GM23338 (cell line): ENCODE measurements around the gene DLG2. TPM values are rescaled to one million over a fixed set of nuclear protein-coding genes. Genes with fewer than 3 reads are reported as not detected.

Experiments
- ATAC-seq: fragments of 200-7000 bp; cut with Tn5 transposase; 3 replicates; pipeline ENCODE4 v1.9.1; 2020
- DNase-seq: peaks from one replicate; pipeline ENCODE4 v3.0.0-alpha.2; 2015; ENCODE audit warnings: low spot score
- H2AFZ ChIP-seq: fragments of 200-600 bp; sonication (generic); 2 replicates; pipeline ENCODE4 v1.8.0; 2016; ENCODE audit warnings: antibody characterized with exemption, mild to moderate bottlenecking, moderate library complexity
- H3F3A ChIP-seq: fragments of 200-600 bp; sonication (generic); replicated peaks from 2 replicates; pipeline ENCODE4 v1.8.0; 2017; ENCODE audit warnings: antibody characterized with exemption, mixed run types, low read depth
- H3K27ac ChIP-seq: fragments of 200-600 bp; sonication (generic); 2 replicates; pipeline ENCODE4 v1.6.1; 2016; ENCODE audit warnings: low read depth
- H3K27me3 ChIP-seq: fragments of 200-600 bp; sonication (generic); 2 replicates; pipeline ENCODE4 v1.8.0; 2016; ENCODE audit warnings: mild to moderate bottlenecking, mixed run types, moderate library complexity; ENCODE audit not compliant: insufficient read depth
- H3K36me3 ChIP-seq: fragments of 200-600 bp; sonication (generic); 2 replicates; pipeline ENCODE4 v1.8.0; 2016; ENCODE audit warnings: mild to moderate bottlenecking; ENCODE audit not compliant: insufficient read depth
- H3K4me1 ChIP-seq: fragments of 200-600 bp; sonication (generic); 2 replicates; pipeline ENCODE4 v1.8.0; 2016; ENCODE audit warnings: mild to moderate bottlenecking, moderate library complexity; ENCODE audit not compliant: insufficient read depth
- H3K4me2 ChIP-seq: fragments of 200-600 bp; sonication (generic); 2 replicates; pipeline ENCODE4 v1.7.1; 2017; ENCODE audit warnings: mixed run types
- H3K4me3 ChIP-seq: fragments of 200-600 bp; sonication (generic); 2 replicates; pipeline ENCODE4 v1.6.1; 2016; ENCODE audit warnings: mixed run types
- H3K79me2 ChIP-seq: fragments of 200-600 bp; sonication (generic); replicated peaks from 2 replicates; pipeline ENCODE4 v1.8.0; 2017; ENCODE audit warnings: mild to moderate bottlenecking; ENCODE audit not compliant: insufficient read depth
- H3K9me2 ChIP-seq: fragments of 200-600 bp; sonication (generic); 2 replicates; pipeline ENCODE4 v1.8.0; 2017; ENCODE audit not compliant: insufficient read depth
- H4K20me1 ChIP-seq: fragments of 200-600 bp; sonication (generic); replicated peaks from 2 replicates; pipeline ENCODE4 v1.8.0; 2017; ENCODE audit warnings: mild to moderate bottlenecking; ENCODE audit not compliant: insufficient read depth
- H3K27ac Mint-ChIP-seq: 2 replicates; pipeline ENCODE4 v1.8.0; 2020; ENCODE audit warnings: inconsistent platforms, mild to moderate bottlenecking, moderate library complexity, mixed read lengths
- H3K27me3 Mint-ChIP-seq: 3 replicates; pipeline ENCODE4 v1.8.0; 2022; ENCODE audit warnings: low read depth, mild to moderate bottlenecking, moderate library complexity, mixed read lengths, inconsistent platforms; ENCODE audit not compliant: insufficient read depth, poor library complexity
- H3K36me3 Mint-ChIP-seq: 3 replicates; pipeline ENCODE4 v1.8.0; 2021; ENCODE audit warnings: low read depth, mild to moderate bottlenecking, inconsistent platforms, moderate library complexity, mixed read lengths
- H3K4me1 Mint-ChIP-seq: 3 replicates; pipeline ENCODE4 v1.8.0; 2020; ENCODE audit warnings: mild to moderate bottlenecking, inconsistent platforms, mixed read lengths
- H3K4me3 Mint-ChIP-seq: 3 replicates; pipeline ENCODE4 v1.8.0; 2021; ENCODE audit warnings: moderate library complexity, mild to moderate bottlenecking, inconsistent platforms, mixed read lengths
- H3K9me3 Mint-ChIP-seq: 3 replicates; pipeline ENCODE4 v1.8.0; 2020; ENCODE audit warnings: moderate library complexity, mild to moderate bottlenecking, inconsistent platforms, mixed read lengths
- CREB1 ChIP-seq: fragments of 250-450 bp; sonication (Bioruptor Pico); IDR thresholded peaks from 2 replicates; pipeline ENCODE4 v1.5.0; 2020; ENCODE audit warnings: low read depth, mild to moderate bottlenecking, moderate library complexity
- CTCF ChIP-seq, 2 experiments: fragments of 200-600 bp in 1 of 2; sonication (generic) in 1 of 2; conservative IDR thresholded peaks; 2 replicates each; pipeline versions ENCODE4 v1.5.1 to v1.6.1; 2016 to 2017; ENCODE audit warnings: antibody characterized with exemption in 2 of 2, low read depth in 2 of 2, mild to moderate bottlenecking in 2 of 2, moderate library complexity in 1 of 2
- EZH2 ChIP-seq: fragments of 200-600 bp; sonication (generic); IDR thresholded peaks from one replicate; pipeline ENCODE4 v1.8.0; 2017; ENCODE audit warnings: antibody characterized with exemption, mild to moderate bottlenecking, low read depth; ENCODE audit not compliant: unreplicated experiment
- EZH2phosphoT487 ChIP-seq: fragments of 200-600 bp; sonication (generic); IDR thresholded peaks from one replicate; pipeline ENCODE4 v1.8.1; 2018; ENCODE audit warnings: antibody characterized with exemption; ENCODE audit not compliant: unreplicated experiment
- POLR2AphosphoS5 ChIP-seq: IDR thresholded peaks from 2 replicates; pipeline ENCODE4 v1.6.1; 2016; ENCODE audit warnings: antibody characterized with exemption, low read depth
- STAT1 ChIP-seq: IDR thresholded peaks from one replicate; pipeline ENCODE4 v1.6.1; 2016; ENCODE audit warnings: antibody characterized with exemption; ENCODE audit not compliant: unreplicated experiment
- ZNF331 ChIP-seq: fragments of 250-450 bp; sonication (Bioruptor Pico); IDR thresholded peaks from 2 replicates; pipeline ENCODE4 v1.5.0; 2020; ENCODE audit warnings: low read depth, mild to moderate bottlenecking, moderate library complexity
- polyA plus RNA-seq: library from polyadenylated mRNA; unstranded; fragments of >200 nt; fragmentation: Nextera tagmentation; extraction: Ambion mirVana; gene quantifications from 2 replicates; pipeline ENCODE4 v1.2.1, GENCODE V29; 2016
- total RNA-seq: library from RNA; depleted of rRNA; stranded (reverse); fragments of >200 nt; shearing (Covaris generic); gene quantifications from 2 replicates; pipeline ENCODE4 v1.2.3, GENCODE V29; 2014
- TF ChIP-seq, protein P1 (sequence below): IDR thresholded peaks from one replicate; pipeline ENCODE4 v1.6.1; 2018; ENCODE audit warnings: antibody characterized with exemption; ENCODE audit not compliant: unreplicated experiment

Gene DLG2
- total and polyA plus RNA-seq, 2 experiments from 2014 or later, result 19.8 to 21.5 TPM

DNA sequence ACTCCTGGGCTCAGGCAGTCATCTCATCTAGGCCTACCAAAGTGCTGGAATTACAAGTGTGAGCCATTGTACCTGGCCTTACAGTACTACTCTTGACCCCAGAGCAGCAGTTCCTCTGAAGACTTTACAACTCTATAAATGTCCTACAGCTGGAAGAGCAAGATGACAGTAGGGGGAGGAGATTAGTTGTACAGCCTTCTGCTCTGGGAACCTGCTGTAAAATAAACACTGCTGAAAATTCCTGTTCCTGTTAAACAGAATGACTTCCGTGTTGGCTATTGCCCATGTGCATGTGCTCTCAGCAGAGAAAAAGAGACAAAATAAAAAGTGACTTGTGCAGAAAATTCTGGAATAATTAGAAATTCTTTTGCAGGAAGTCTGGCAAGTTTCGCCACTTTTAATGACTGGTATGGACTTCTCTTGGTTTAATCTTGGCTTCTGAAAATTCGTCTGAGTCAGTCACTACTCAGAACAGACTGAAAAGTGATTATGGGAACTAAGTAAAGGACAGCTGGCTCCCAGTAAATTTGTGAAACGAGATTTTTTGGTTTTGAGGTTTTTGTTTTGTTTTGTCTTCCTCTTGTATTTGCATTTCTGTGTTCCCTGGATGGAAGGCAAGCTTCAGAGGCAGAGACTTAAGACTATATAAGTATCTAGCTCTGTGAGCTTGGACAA is 955.7 kb downstream of the DLG2 start:
- Histone ChIP-seq H4K20me1 (no peaks in the 10 kb centered on the region), H3K27me3 (no peaks in the 10 kb centered on the region), H3F3A (no peaks in the 10 kb centered on the region), H3K4me3 (no peak overlapping the region), H3K4me2 (no peak overlapping the region), H3K36me3 (no peaks in the 10 kb centered on the region), H3K79me2 (no peaks in the 10 kb centered on the region), H2AFZ (no peak overlapping the region), H3K4me1 (peaks cover 18% of the 10 kb centered on the region), H3K27ac (no peak overlapping the region), H3K9me2 (no peaks in the 10 kb centered on the region; the same call in 1 of the 2 replicates)
- Mint-ChIP-seq H3K36me3 (no peaks in the 10 kb centered on the region), H3K4me3 (no peak overlapping the region), H3K27ac (peak overlapping the region; percentile 76; the same call in 1 of the 2 replicates), H3K4me1 (peaks cover 38% of the 10 kb centered on the region), H3K27me3 (no peaks in the 10 kb centered on the region), H3K9me3 (no peaks in the 10 kb centered on the region)
- ATAC-seq (no peak), DNase-seq (no peak)
- TF ChIP-seq EZH2phosphoT487 (no peak), ZNF331 (CRISPR knock-in tag) (no peak), EZH2 (no peak), STAT1 (no peak), CREB1 (CRISPR knock-in tag) (no peak), CTCF (conservative IDR thresholded peaks at IDR 0.05; ENCODE audit: low read depth in 2 of 2) (no peak), POLR2AphosphoS5 (no peak)
- TF ChIP-seq, protein P1, sequence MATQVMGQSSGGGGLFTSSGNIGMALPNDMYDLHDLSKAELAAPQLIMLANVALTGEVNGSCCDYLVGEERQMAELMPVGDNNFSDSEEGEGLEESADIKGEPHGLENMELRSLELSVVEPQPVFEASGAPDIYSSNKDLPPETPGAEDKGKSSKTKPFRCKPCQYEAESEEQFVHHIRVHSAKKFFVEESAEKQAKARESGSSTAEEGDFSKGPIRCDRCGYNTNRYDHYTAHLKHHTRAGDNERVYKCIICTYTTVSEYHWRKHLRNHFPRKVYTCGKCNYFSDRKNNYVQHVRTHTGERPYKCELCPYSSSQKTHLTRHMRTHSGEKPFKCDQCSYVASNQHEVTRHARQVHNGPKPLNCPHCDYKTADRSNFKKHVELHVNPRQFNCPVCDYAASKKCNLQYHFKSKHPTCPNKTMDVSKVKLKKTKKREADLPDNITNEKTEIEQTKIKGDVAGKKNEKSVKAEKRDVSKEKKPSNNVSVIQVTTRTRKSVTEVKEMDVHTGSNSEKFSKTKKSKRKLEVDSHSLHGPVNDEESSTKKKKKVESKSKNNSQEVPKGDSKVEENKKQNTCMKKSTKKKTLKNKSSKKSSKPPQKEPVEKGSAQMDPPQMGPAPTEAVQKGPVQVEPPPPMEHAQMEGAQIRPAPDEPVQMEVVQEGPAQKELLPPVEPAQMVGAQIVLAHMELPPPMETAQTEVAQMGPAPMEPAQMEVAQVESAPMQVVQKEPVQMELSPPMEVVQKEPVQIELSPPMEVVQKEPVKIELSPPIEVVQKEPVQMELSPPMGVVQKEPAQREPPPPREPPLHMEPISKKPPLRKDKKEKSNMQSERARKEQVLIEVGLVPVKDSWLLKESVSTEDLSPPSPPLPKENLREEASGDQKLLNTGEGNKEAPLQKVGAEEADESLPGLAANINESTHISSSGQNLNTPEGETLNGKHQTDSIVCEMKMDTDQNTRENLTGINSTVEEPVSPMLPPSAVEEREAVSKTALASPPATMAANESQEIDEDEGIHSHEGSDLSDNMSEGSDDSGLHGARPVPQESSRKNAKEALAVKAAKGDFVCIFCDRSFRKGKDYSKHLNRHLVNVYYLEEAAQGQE, result no peak

DNA sequence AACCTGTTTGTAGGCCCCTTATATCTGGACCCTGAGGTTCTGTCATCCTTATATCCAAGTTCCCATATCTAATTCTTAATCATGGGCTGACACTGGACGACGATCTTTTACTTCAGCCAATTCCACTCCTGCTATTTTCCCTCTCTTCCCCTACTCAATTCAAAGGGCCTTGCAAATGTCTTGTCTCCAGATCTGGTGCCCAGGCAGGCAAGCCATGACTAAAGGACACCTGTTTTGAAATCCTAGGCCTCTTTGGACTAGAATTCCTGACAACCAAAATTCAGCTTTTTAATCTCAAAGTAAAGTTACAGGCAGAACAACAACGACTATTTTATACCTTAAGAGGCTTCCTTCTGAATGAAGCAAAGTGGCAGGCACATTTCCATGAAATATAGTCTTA is 963.4 kb downstream of the DLG2 start:
- ATAC-seq (no peak), DNase-seq (no peak)
- H3K27ac Mint-ChIP-seq, result peak overlapping the region; percentile 36; the same call in 1 of the 2 replicates
- H3K4me1 ChIP-seq, result no peaks in the 10 kb centered on the region
- no peak overlapping the region for H2AFZ ChIP-seq
- no peaks in the 10 kb centered on the region for H3K27me3 Mint-ChIP-seq
- no peak overlapping the region for H3K4me2 ChIP-seq
- no peaks in the 10 kb centered on the region for H3K79me2 ChIP-seq
- no peak overlapping the region for H3K4me3 Mint-ChIP-seq
- no peaks in the 10 kb centered on the region for H3K36me3 ChIP-seq
- no peaks in the 10 kb centered on the region for H4K20me1 ChIP-seq
- no peaks in the 10 kb centered on the region for H3K27me3 ChIP-seq
- H3K27ac ChIP-seq, result no peak overlapping the region
- H3K4me1 Mint-ChIP-seq, result peaks cover 3% of the 10 kb centered on the region; the same call in 2 of the 3 replicates
- H3K36me3 Mint-ChIP-seq, result peaks cover 11% of the 10 kb centered on the region
- H3K9me2 ChIP-seq, result peaks cover 3% of the 10 kb centered on the region; the same call in 1 of the 2 replicates
- H3F3A ChIP-seq, result no peaks in the 10 kb centered on the region
- H3K4me3 ChIP-seq, result no peak overlapping the region
- H3K9me3 Mint-ChIP-seq, result peaks cover 10% of the 10 kb centered on the region
- TF ChIP-seq POLR2AphosphoS5 (no peak), CTCF (conservative IDR thresholded peaks at IDR 0.05; ENCODE audit: low read depth in 2 of 2) (no peak), EZH2 (no peak)
